ENCODE results near the gene HP. TPM values are rescaled to one million over a fixed set of nuclear protein-coding genes. Genes with fewer than 3 reads are reported as not detected.

The HP gene
- total RNA-seq, 1 experiment from 2014 or later: not detected

DNA sequence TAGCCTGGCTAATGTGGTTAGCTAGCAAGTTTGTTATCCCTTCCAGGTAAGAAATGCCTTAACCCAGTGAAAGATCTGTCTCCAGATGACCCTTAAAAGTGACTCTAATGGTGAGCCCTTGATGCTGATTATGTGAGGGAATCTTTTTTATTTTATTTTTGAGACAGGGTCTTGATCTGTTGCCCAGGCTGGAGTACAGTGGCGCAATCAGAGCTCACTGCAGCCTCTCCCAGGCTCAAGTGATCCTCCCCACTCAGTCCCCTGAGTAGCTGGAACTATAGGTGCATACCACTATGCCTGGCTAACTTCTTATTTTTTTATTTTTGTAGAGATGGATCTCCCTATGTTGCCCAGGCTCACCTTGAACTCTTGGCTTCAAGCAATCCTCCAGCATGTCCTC, 10.8 kb upstream of the HP start:
- no peak for ATAC-seq
- BruUV-seq (replicated peaks): no TSS peak
- DNase-seq: no peak
- Histone ChIP-seq H3K9ac (ENCODE audit: low read length) (no peak overlapping the region), H3K4me3 (ENCODE audit: low read length) (no peak overlapping the region), H3K9me2 (replicated peaks; ENCODE audit: low read length) (no peaks in the 10 kb centered on the region), H3K27me3 (ENCODE audit: low read length) (no peaks in the 10 kb centered on the region), H3K27ac (ENCODE audit: low read length) (no peak overlapping the region), H3K79me2 (ENCODE audit: low read length) (no peaks in the 10 kb centered on the region), H4K20me1 (ENCODE audit: low read length) (no peaks in the 10 kb centered on the region), H3F3A (ENCODE audit: low read length, unreplicated experiment) (no peaks in the 10 kb centered on the region), H3K4me2 (ENCODE audit: low read length) (no peak overlapping the region), H3K4me1 (ENCODE audit: insufficient read depth, low read length) (no peaks in the 10 kb centered on the region), H3K9me3 (ENCODE audit: low read length) (no peaks in the 10 kb centered on the region), H3K36me3 (ENCODE audit: low read depth, low read length) (no peaks in the 10 kb centered on the region), H2AFZ (ENCODE audit: low read length) (no peak overlapping the region)
- POLR2A ChIA-PET (ENCODE audit: unreplicated experiment): no interaction called here
- intact Hi-C loops (cut with micrococcal nuclease): no loop called here
- TF ChIP-seq, protein P1, sequence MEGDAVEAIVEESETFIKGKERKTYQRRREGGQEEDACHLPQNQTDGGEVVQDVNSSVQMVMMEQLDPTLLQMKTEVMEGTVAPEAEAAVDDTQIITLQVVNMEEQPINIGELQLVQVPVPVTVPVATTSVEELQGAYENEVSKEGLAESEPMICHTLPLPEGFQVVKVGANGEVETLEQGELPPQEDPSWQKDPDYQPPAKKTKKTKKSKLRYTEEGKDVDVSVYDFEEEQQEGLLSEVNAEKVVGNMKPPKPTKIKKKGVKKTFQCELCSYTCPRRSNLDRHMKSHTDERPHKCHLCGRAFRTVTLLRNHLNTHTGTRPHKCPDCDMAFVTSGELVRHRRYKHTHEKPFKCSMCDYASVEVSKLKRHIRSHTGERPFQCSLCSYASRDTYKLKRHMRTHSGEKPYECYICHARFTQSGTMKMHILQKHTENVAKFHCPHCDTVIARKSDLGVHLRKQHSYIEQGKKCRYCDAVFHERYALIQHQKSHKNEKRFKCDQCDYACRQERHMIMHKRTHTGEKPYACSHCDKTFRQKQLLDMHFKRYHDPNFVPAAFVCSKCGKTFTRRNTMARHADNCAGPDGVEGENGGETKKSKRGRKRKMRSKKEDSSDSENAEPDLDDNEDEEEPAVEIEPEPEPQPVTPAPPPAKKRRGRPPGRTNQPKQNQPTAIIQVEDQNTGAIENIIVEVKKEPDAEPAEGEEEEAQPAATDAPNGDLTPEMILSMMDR (conservative IDR thresholded peaks at IDR 0.05; ENCODE audit: low read depth, low read length): no peak
- TF ChIP-seq EZH2 (IDR thresholded peaks at IDR 0.05; ENCODE audit: low read length, unreplicated experiment) (no peak), EZH2phosphoT487 (IDR thresholded peaks at IDR 0.05; ENCODE audit: borderline replicate concordance, low read length) (no peak)
- CTCF ChIA-PET: no interaction called here

DNA sequence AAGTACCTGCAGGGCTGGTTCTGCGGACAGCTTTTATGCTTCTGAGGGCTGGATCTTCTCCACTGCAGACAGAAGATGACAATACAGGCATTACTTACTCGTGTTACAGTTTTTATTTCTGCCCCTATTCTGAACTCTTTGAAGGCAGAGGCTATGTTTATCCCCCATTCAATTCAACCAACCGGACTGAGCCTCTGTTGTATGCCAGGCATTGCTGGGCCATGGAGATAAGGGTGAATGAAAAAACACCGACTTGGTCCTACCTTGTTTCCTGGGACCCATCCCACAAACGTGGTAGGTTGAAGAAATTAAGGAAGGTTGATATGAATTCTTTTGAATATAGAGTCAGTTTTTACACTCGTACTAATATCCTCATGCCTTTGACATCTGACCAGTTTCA, 10.0 kb upstream of the HP start:
- DNase-seq (no peak), ATAC-seq (no peak)
- no peaks in the 10 kb centered on the region for H3K27me3 ChIP-seq (ENCODE audit: low read length)
- H3K9me3 ChIP-seq (ENCODE audit: low read length): no peaks in the 10 kb centered on the region
- no peaks in the 10 kb centered on the region for H3F3A ChIP-seq (ENCODE audit: low read length, unreplicated experiment)
- H3K79me2 ChIP-seq (ENCODE audit: low read length): no peaks in the 10 kb centered on the region
- H3K27ac ChIP-seq (ENCODE audit: low read length): no peak overlapping the region
- no peak overlapping the region for H3K4me2 ChIP-seq (ENCODE audit: low read length)
- intact Hi-C loops (cut with micrococcal nuclease): no loop called here
- no TSS peak for BruUV-seq (replicated peaks)
- ChIA-PET POLR2A (ENCODE audit: unreplicated experiment) (no interaction called here), CTCF (no interaction called here)
- no peak overlapping the region for H3K9ac ChIP-seq (ENCODE audit: low read length)
- no peaks in the 10 kb centered on the region for H3K9me2 ChIP-seq (replicated peaks; ENCODE audit: low read length)
- no peaks in the 10 kb centered on the region for H3K4me1 ChIP-seq (ENCODE audit: insufficient read depth, low read length)
- TF ChIP-seq, protein P1 (conservative IDR thresholded peaks at IDR 0.05; ENCODE audit: low read depth, low read length): no peak
- TF ChIP-seq EZH2phosphoT487 (IDR thresholded peaks at IDR 0.05; ENCODE audit: borderline replicate concordance, low read length) (no peak), EZH2 (IDR thresholded peaks at IDR 0.05; ENCODE audit: low read length, unreplicated experiment) (no peak)
- no peaks in the 10 kb centered on the region for H4K20me1 ChIP-seq (ENCODE audit: low read length)
- no peak overlapping the region for H2AFZ ChIP-seq (ENCODE audit: low read length)
- H3K36me3 ChIP-seq (ENCODE audit: low read depth, low read length): no peaks in the 10 kb centered on the region
- H3K4me3 ChIP-seq (ENCODE audit: low read length): no peak overlapping the region

DNA sequence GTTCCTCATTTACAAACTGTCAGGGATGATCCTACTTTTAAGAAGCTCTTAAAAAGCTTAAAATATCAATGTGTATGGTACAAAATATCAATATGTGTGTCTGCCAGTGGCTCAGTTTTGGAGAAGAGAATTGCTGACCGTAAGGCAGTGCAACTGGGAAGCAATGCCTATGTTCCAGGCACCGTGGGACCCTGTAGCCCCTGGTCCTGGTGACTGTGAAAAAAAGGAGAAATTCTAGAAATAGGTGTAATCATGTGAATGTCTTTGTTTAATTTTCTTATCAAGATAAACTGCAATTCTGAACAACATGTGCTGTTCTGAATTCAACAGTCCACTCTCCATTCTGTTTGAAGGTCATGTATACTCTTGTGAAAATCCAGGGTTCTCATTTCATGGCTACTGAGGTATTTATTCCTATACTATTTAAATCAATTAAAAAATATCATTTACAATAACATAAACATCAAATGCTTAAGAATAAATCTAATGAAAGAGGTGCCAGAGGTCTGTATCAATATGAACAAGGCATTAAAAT, 9.4 kb upstream of the HP start:
- no peaks in the 10 kb centered on the region for H3K36me3 ChIP-seq (ENCODE audit: low read depth, low read length)
- H3K4me2 ChIP-seq (ENCODE audit: low read length): no peak overlapping the region
- no peaks in the 10 kb centered on the region for H3K9me2 ChIP-seq (replicated peaks; ENCODE audit: low read length)
- H3K27me3 ChIP-seq (ENCODE audit: low read length): no peaks in the 10 kb centered on the region
- H3K79me2 ChIP-seq (ENCODE audit: low read length): no peaks in the 10 kb centered on the region
- H2AFZ ChIP-seq (ENCODE audit: low read length): no peak overlapping the region
- no peak overlapping the region for H3K9ac ChIP-seq (ENCODE audit: low read length)
- no peak overlapping the region for H3K27ac ChIP-seq (ENCODE audit: low read length)
- ATAC-seq (no peak), DNase-seq (no peak)
- no peaks in the 10 kb centered on the region for H3K4me1 ChIP-seq (ENCODE audit: insufficient read depth, low read length)
- no peak for TF ChIP-seq EZH2 (IDR thresholded peaks at IDR 0.05; ENCODE audit: low read length, unreplicated experiment)
- POLR2A ChIA-PET (ENCODE audit: unreplicated experiment): no interaction called here
- no peaks in the 10 kb centered on the region for H3F3A ChIP-seq (ENCODE audit: low read length, unreplicated experiment)
- H4K20me1 ChIP-seq (ENCODE audit: low read length): no peaks in the 10 kb centered on the region
- intact Hi-C loops (cut with micrococcal nuclease): no loop called here
- no TSS peak for BruUV-seq (replicated peaks)
- H3K9me3 ChIP-seq (ENCODE audit: low read length): no peaks in the 10 kb centered on the region
- H3K4me3 ChIP-seq (ENCODE audit: low read length): no peak overlapping the region
- CTCF ChIA-PET: no interaction called here

All from PC-3 (cell line).